HepG2 (cell line): ENCODE data around the gene DTYMK. TPM values are rescaled to one million over a fixed set of nuclear protein-coding genes. Genes with fewer than 3 reads are reported as not detected.

ENCODE experiments used
- AGO2 ChIP-seq: fragments of 200-400 bp; formaldehyde crosslinking; optimal IDR thresholded peaks from 2 replicates; pipeline ENCODE3; 2017; ENCODE audit warnings: mild to moderate bottlenecking, low read depth, low read length, moderate library complexity
- EED ChIP-seq: sonication (generic); formaldehyde crosslinking; IDR thresholded peaks from 2 replicates; pipeline ENCODE4 v1.5.0; 2020; ENCODE audit warnings: mild to moderate bottlenecking, missing genetic modification reagents
- HIVEP1 ChIP-seq: sonication (generic); formaldehyde crosslinking; IDR thresholded peaks from 2 replicates; pipeline ENCODE4 v1.4.0; 2020; ENCODE audit warnings: mild to moderate bottlenecking, missing genetic modification reagents
- HNRNPL ChIP-seq: fragments of 200-400 bp; formaldehyde crosslinking; IDR thresholded peaks from 2 replicates; pipeline ENCODE4 v1.6.1; 2017; ENCODE audit warnings: mild to moderate bottlenecking, low read depth, low read length
- HOMEZ ChIP-seq: IDR thresholded peaks from 2 replicates; pipeline ENCODE4 v1.6.1; 2016; ENCODE audit warnings: low read depth
- TBX2 ChIP-seq: sonication (generic); formaldehyde crosslinking; IDR thresholded peaks from 2 replicates; pipeline ENCODE4 v1.5.0; 2020; ENCODE audit warnings: missing genetic modification reagents, mild to moderate bottlenecking, borderline replicate concordance
- THAP9 ChIP-seq: sonication (generic); formaldehyde crosslinking; IDR thresholded peaks from 2 replicates; pipeline ENCODE4; 2020; ENCODE audit warnings: missing genetic modification reagents, mild to moderate bottlenecking, borderline replicate concordance
- ZC3H4 ChIP-seq: sonication (generic); formaldehyde crosslinking; IDR thresholded peaks from 2 replicates; pipeline ENCODE4 v1.4.0; 2020; ENCODE audit warnings: missing genetic modification reagents, borderline replicate concordance
- ZNF704 ChIP-seq: sonication (generic); formaldehyde crosslinking; IDR thresholded peaks from 2 replicates; pipeline ENCODE4 v1.8.1; 2023; ENCODE audit warnings: mild to moderate bottlenecking, inconsistent platforms, moderate library complexity, missing genetic modification reagents, borderline replicate concordance
- polyA plus RNA-seq, 8 experiments: library from polyadenylated mRNA; depleted of rRNA in 3 of 8; stranded (reverse) in 7 of 8; unstranded in 1 of 8; fragments of >200 nt; fragmentation: Illumina TruSeq in 4 of 8; extraction: Trizol in 4 of 8; gene quantifications; 2 replicates each; pipeline versions ENCODE4 v1.2.1 to v1.2.3, GENCODE V29; 2011 to 2016; ENCODE audit warnings: low read depth in 4 of 8, missing spikeins in 1 of 8, mixed read lengths in 1 of 8; ENCODE audit not compliant: insufficient read depth in 1 of 8
- total RNA-seq, 5 experiments: library from RNA; depleted of rRNA; stranded (reverse); fragments of >200 nt; fragmentation: Illumina TruSeq; extraction: Trizol; gene quantifications; 2 replicates each; pipeline ENCODE4 v1.2.3, GENCODE V29; 2016; ENCODE audit warnings: low read depth in 1 of 5
- TF ChIP-seq, protein P1 (sequence below): sonication (generic); formaldehyde crosslinking; IDR thresholded peaks from 2 replicates; pipeline ENCODE4 v1.9.0; 2022; ENCODE audit warnings: missing genetic modification reagents, mild to moderate bottlenecking, borderline replicate concordance
- TF ChIP-seq, protein P2 (sequence below), 2 experiments: fragments of 450-650 bp in 1 of 2; sonication (generic) in 1 of 2; formaldehyde crosslinking in 1 of 2; IDR thresholded peaks; 2 replicates each; pipeline versions ENCODE4 v1.6.1 to v1.8.0; 2016 to 2022; ENCODE audit warnings: antibody characterized with exemption in 1 of 2, mild to moderate bottlenecking in 1 of 2, missing genetic modification reagents in 1 of 2

The DTYMK gene
- total and polyA plus RNA-seq, 2 of the 13 experiments (the other 11 are each of a cell fraction or from before 2014, with no cell fraction given), result 57.5 to 134 TPM

DNA sequence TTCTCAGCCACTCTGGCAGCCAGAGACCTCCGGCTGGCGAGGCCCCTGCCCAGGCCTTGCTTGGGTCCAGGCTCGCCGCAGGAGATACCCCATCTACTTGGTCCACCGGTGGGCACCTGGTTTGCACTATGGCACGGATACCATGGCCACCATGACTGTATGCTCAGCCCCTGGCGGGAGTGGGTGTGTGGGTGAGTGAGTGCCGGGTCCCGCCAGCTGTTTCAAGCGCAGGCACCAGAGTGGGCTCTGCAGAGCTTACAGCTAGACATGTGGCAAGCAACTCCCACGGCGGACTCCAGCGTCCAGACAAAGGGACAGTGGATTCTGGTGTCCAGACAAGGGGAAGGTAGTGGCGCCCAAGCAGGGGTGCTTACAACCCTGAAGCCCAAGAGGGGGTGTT lies 47.7 kb downstream of the DTYMK start (continued):
- TF ChIP-seq THAP9 (CRISPR knock-in tag), result no peak
- 0 out of 2 replicates have a peak, but pooled peaks have one; percentile 38 for TF ChIP-seq HNRNPL
- TF ChIP-seq ZC3H4 (CRISPR knock-in tag), result no peak
- TF ChIP-seq AGO2, result peak; percentile 33
- TF ChIP-seq, protein P1, sequence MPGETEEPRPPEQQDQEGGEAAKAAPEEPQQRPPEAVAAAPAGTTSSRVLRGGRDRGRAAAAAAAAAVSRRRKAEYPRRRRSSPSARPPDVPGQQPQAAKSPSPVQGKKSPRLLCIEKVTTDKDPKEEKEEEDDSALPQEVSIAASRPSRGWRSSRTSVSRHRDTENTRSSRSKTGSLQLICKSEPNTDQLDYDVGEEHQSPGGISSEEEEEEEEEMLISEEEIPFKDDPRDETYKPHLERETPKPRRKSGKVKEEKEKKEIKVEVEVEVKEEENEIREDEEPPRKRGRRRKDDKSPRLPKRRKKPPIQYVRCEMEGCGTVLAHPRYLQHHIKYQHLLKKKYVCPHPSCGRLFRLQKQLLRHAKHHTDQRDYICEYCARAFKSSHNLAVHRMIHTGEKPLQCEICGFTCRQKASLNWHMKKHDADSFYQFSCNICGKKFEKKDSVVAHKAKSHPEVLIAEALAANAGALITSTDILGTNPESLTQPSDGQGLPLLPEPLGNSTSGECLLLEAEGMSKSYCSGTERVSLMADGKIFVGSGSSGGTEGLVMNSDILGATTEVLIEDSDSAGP (CRISPR knock-in tag), result peak; percentile 24; the same call in 1 of the 2 replicates
- TF ChIP-seq, protein P2, sequence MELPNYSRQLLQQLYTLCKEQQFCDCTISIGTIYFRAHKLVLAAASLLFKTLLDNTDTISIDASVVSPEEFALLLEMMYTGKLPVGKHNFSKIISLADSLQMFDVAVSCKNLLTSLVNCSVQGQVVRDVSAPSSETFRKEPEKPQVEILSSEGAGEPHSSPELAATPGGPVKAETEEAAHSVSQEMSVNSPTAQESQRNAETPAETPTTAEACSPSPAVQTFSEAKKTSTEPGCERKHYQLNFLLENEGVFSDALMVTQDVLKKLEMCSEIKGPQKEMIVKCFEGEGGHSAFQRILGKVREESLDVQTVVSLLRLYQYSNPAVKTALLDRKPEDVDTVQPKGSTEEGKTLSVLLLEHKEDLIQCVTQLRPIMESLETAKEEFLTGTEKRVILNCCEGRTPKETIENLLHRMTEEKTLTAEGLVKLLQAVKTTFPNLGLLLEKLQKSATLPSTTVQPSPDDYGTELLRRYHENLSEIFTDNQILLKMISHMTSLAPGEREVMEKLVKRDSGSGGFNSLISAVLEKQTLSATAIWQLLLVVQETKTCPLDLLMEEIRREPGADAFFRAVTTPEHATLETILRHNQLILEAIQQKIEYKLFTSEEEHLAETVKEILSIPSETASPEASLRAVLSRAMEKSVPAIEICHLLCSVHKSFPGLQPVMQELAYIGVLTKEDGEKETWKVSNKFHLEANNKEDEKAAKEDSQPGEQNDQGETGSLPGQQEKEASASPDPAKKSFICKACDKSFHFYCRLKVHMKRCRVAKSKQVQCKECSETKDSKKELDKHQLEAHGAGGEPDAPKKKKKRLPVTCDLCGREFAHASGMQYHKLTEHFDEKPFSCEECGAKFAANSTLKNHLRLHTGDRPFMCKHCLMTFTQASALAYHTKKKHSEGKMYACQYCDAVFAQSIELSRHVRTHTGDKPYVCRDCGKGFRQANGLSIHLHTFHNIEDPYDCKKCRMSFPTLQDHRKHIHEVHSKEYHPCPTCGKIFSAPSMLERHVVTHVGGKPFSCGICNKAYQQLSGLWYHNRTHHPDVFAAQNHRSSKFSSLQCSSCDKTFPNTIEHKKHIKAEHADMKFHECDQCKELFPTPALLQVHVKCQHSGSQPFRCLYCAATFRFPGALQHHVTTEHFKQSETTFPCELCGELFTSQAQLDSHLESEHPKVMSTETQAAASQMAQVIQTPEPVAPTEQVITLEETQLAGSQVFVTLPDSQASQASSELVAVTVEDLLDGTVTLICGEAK (IDR thresholded peaks at IDR 0.05), result no peak
- TF ChIP-seq, protein P2 (CRISPR knock-in tag; IDR thresholded peaks at IDR 0.05), result peak; percentile 57; the same call in 1 of the 2 replicates
- TF ChIP-seq TBX2 (CRISPR knock-in tag), result 0 out of 2 replicates have a peak, but pooled peaks have one; percentile 26
- TF ChIP-seq HOMEZ (CRISPR knock-in tag), result no peak
- no peak for TF ChIP-seq HIVEP1
- TF ChIP-seq EED (CRISPR knock-in tag), result peak; percentile 38; the same call in 1 of the 2 replicates
- TF ChIP-seq ZNF704 (CRISPR knock-in tag), result no peak
